ENCODE measurements around the gene HMG20A. TPM values are rescaled to one million over a fixed set of nuclear protein-coding genes. Genes with fewer than 3 reads are reported as not detected.

Gene HMG20A
- polyA plus RNA-seq, 10 donors, result 33.2 to 65.7 (median 48.5) TPM

DNA sequence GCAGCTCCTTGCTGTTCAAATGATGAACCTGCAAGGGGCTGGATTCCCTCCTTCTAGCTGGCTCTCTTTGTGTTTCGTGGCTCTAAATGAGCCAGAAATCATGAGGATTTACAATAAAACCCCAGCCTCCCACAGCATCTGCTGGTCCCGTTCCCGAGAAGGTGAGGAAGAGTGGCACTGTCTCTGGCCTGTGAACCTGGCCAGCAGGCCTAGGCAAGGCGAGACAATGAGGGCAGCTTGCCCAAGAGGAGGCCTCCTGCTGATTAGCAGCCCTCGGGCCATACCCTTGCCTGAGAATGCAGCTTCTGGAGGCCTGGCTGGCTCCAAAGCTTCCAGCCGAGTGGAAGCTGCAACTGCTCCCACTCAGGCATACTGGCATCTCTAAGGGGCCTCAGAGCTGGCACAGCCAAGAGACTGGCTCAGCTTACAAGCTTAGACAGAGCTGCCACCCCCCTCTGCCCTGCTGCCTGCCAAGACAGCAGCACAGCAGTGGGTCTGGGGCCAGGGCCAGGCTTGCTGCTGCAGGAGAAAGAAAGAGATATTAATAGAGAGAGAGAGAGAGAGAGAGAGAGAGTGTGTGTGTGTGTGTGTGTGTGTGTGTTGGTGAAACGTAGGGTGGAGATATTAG, 76.5 kb downstream of the HMG20A start:
- peak; percentile 81 to 91 (median 89) for DNase-seq

DNA sequence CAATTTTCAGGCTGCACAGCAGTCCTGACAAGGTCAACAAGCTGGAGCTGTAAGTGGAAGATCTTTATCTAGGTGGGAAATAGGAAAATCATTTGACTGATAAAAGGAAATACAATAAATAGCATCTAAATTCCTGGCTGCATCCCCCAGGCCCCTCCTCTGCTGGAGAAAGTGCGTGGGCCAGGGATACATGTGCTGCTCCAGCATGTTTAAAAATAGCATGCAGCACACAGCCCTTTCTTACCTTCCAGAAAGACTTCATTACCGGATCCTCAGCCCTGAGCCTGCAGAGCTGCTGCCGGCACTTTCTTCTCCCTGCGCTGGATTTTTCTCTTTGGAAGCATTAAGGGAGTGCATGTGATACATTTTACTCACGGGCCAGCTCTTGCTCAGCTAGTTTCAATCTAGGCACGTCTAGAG, 77.3 kb downstream of the HMG20A start:
- DNase-seq, result peak; percentile 80 to 92 (median 84)

DNA sequence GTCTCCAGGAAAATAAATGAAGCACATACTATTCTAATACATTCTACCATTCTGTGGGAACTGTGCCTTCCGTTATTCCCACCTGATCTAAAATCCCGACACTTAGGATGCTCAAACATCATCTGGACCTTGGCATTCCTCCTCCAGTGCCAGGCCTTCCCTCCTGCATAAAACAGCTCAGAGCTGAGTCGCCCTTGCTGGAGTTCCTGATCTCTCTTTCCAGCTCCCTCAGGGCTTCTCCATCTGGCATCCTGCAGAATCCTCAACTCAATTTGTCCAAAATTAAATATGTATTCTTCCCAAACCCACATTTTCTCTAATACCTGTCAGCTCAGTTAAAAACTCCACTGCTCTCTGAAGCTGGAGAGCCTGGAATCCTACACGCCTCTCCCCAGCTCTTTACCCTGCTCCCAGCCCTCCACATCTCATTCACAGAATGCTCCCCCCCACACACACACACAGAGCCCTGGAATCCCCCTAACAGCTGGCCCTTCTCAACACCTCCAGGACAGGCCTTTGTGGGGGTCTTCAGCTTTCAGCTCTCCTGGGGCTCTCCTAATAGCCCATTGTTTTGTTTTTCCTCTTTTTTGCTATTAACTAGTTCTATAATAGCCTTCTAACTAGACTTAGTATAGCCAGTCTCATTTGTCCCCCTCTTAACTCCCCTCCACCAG, 78.5 kb downstream of the HMG20A start:
- DNase-seq, result no peak

DNA sequence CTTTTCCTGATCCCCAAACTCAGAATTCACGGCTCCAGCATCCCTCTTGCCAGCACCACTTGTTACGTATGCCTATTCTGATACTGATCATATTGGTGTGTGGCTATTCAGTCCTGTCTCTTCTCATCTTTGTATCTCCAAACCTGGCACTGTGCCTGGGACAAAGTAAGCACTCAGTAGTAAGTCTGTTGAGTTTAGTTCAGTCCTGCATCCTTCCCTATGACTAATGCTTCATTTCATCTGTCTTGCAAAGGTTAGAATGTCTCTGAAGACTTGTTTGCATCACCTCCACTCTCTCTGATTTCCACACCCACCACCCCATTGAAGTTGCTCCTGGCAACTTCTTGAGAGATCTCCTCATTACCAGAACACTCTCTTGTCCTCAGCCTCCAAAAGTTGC, 80.3 kb downstream of the HMG20A start:
- DNase-seq, result no peak

DNA sequence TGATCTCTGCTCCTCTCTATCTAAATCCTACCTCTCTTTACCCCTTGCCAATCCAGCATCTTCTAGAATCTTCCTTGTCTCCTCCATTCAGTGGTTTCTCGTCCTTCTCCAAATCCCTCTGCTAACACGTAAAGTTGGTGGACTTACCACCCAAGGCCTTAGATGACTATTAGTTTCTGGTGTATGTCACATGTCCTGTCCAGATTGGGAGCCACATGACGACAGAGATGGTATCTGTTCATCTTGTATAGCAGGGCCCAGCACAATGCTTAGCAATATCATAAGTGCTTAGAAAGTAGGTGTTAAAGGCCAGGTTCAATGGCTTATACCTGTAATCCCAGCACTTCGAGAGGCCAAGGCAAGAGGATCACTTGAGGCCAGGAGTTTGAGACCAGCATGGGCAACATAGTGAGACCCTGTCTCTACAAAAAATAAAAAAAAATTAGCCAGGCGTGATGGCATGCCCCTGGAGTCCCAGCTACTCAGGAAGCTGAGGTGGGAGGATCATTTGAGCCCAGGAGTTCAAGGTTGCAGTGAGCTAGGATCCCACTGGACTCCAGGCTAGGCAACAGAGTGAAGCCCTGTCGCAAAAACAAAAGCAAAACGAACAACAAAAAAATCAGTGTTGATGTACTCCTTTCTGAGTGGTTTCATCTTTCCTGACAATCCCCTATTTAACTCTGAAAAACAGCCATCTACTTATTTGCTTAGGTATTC, 81.8 kb downstream of the HMG20A start:
- no peak for DNase-seq

DNA sequence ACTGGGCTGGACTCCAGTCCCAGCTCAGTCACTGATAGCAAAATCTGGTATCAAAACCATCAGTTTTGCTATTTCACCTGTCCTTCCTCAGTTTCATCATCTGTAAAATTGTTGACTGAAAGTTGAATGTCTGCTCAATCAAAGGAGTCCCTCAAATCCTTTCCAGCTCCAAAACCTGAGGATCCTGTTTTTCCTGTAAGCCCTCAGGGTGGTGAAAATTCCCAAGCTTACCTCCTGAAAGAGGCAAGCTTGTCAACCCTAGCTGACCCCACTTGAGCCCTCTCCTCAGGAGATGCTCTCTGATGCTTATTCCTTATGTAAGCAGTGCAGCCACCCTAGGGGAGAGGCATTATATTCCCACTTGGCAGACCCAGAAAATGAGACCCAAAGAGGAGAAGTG, 82.6 kb downstream of the HMG20A start:
- no peak for DNase-seq

DNA sequence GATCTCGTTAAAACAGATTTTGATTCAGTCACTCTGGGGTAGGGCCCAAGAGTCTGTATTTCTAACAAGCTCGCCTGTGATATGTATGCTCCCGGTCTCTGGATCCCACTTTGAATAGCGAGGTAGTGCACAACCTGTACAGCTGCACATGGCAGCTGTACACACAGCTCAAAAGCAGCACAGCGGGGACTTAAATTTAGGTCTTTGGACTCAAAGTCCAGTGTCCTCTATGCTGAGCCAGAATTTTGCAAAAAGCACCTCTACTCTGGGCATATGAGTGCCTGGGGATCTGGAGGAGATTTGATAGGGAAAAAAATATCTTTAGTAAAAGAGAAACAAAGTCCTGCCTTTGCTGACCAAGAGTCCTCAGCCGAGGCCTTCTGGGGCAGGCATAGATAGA, 83.1 kb downstream of the HMG20A start:
- no peak for DNase-seq

DNA sequence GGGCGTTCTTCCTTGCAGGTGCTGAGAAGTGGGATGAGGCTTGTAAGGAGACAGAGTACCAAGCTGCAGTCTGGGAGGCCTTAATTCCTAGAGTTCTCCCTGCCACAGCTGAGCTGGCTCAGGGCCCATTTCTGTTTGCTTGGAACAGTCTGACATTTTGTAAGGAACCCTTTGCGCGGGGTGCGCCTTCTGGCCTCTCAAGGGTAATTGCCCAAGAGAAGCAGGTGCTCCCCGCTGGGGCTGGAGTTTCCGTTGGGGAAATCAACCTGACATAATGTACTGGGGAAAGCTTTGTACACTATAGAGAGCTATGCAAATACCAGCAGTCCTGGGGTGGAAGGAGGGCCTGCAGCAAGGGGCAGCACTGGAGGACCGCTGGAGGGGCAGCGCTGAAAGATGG, 83.6 kb downstream of the HMG20A start:
- DNase-seq, result no peak

DNA sequence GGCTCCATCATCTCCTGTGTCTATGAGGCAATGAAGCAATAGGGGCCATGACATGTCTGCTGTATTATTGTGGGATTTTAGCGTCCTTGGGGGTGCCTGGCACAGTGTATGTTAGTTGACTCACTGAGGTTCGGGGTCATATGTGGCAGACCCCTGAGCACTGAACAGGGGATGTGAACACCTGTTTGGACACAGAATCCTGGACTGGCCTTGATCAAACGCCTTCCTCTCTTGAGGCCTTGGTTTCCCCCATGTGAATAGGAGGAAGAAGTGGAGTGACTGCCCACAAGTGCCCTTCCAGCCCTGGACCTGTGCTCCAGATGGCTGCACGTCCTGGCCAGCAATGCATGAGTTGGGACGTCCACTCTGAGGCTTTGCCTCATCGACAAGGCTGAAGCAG, 84.2 kb downstream of the HMG20A start:
- DNase-seq, result no peak

DNA sequence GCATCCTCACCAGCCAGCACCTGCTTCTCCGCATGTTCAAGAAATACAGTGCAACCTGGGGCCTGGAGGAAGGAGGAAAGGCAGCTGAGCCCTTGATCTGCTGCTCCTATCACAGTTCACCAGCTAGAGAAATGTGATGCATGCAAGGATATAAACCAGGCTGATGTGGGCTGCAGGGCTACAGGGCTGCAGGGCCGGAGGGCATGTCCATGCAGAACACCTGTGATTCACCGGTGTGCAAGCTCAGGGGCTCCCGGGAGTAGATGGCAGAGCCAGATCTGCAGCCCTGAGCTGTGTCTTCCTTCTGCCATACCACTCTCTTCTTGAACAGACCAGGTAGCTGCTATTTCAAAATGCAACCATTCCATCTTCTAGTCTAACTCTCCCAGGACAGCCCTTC, 84.9 kb downstream of the HMG20A start:
- DNase-seq, result no peak

DNA sequence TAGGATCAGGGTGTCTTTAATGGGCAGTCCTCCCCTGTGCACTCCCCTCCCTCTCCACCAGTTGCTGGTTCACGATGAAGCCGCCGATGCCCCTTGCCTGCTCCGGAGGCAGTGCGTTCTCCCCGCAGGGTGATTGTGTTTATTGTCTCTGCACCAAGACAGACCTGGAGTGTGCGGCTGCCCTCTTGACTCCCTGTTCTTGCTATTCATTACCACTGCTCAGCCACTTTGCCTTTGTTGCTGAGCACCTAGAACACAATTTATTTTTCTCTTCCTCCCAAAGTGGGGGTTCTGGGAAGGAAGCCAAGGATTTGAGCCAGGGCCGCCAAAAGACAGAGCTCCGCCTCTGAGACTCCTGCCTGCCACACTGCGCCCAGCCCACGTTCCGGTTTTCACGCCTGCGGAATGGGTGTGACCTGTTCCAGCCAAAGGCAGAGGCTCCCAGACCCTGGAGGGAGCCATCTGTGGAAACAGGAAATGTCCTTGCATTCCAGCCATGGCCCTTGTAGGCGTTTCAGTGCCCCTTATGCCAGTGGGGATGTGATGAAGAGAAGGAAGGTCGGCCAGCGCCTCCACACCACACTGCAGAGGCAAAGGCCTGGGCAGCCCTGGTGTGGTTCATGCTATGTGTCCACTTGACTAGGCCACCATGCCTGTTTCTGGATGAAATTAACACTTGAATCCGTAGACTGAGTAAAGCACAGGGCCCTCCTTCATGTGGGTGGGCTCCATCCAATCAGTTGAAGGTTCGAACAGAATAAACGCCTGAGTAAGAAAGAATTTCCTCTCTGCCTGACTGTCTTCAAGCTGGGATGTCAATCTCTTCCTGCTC, 85.8 kb downstream of the HMG20A start:
- peak in 1 of 3 donors; percentile 81 for DNase-seq

DNA sequence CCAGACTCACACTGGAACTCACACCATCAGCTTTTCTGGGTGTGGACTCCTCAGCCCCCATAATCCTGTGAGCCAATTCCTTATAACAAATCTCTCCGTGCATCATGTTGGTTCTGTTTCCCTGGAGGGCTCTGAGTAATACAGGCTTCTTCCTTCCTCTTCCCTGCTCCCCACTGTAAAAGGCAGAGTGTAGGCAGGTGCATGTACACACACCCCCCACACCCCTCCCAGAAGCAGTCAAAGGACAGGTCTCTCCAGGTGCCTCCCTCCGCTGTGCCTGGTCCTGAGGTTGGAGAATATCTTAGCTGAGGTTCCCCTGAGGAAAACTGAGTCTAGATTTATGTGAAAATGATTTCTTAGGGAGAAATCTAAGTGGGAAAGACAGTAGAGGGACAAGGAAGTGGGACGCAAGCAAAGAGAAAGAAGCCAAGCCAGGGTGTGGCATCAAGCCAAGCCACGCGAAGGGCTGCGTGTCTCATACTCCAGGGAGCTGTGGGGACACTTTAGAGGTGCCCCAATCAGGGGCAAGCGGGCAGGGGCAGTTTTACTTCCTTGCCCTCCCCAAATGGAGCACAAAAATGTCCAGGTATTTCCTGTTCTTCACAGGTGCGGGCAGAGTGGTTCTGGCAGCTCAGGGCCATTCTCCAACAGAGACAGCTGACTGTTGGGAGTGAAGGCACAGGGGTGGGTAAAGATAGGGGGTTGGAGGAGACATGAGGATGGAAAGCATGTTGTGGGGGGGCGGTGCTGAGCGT, 86.6 kb downstream of the HMG20A start:
- DNase-seq, result peak in 1 of 3 donors; percentile 67

DNA sequence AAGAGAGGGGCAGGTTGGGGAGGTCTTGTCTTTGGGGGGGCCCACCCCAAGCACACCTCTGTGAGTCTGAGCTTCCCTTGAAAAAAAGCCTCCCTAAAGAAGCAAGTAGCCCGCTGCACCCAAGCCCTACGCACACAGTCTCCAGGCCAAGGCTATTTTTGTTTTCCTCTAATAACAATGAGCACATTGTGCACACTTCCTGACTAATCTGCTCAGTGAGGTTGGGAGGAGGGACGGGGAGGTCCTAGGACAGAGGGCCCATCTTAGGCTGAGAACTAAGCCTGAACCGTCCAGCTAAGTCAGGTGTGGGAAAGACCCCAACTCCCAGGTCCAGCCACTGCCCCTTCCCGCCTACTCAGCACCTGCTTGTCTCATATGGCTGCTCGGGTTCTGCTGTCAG, 87.2 kb downstream of the HMG20A start:
- peak in 1 of 3 donors; percentile 78 for DNase-seq

DNA sequence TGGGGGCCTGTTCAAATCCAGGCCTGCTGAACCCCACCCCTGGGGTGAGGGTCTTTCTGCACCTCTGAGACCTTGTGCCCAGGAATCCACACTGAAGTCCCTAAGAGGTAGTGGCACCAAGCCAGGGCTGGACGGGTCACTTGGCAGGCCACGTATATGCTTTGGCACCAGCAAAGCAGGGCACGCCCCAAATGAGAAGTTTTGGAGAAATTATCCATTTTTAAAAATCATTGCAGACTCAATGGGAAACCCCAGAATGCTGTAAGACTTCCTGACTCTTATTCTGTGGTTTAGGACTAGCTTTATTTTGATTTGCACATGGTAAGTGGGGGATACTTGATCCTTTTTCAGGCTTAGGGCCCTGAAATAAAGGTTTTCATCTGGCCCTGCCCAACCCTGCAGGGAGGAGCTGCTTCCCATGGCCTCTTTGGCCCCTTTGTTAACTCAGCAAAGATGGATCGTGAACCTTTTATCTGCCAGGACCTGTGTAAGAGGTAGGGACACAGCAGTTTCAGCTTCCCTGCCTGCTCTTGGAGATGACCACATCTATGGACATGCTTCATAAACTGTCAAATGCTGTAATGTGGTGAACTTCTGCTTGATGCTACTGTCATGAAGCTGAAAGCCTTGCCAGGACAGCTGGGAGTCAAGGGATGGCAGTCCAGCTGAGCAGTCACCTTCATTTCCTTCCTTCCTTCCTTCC, 88.0 kb downstream of the HMG20A start:
- no peak for DNase-seq

DNA sequence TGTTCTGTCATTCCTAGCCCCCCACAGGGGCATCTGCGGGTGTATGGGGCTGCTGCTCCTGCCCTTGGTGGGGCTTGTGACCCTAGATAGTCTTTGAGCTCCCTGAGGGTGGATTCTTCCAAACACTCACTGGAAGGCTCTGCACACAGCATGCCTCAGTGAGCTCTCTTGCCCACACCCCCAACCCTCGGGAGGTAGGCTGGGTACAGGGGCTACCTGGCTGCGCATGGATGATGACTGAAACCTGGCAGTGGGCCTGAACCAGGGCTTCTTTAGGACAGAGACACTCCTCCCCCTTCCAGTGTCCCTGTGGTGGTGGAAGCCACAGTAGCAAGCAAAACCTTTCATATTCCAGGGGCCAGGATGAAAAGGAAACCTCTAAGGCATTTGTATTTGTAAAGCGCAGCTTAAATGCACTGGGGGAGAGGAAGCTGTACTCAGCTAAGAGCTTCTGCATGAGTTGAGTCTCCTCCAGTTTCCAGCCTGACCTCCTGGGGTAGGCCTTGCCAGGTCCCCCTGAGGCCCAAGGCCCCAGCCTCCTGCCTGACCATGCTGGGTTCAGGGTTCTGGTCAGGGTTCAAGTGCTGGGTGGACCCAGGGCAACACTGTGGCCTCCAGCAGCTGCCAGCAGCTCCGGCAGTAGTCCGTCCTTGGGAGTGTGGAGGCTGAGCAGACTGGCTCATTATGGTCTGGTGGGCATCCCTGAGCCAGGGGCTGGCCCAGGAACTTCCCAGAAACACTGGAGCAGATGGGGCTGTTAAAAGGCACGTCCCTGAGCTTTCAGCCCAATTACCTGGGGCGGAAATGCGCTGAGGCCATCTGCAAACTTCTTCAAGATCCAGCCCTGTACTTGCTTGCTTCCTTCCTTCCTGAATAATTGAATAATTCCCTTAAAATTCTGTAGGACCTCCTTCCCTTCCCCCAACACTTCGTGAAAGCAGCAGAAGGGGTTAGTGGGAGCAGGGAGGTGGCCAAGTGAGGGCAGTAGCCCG, 89.7 kb downstream of the HMG20A start:
- DNase-seq, result no peak

DNA sequence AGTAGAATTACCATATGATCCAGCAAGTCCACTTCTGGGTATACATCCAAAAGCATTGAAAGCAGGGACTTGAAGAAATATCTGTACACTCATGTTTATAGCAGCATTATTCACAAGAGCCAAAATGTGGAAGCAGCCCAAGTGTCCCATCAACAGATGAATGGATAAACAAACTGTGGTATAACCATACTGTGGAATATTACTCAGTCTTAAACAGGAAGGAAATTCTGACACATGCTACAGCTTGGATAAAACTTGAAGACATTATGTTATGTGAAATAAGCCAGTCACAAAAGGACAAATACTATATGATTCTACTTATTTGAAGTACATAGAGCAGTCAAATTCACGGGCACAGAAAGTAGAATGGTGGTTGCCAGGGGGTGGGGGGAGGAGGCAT, 91.2 kb downstream of the HMG20A start:
- DNase-seq, result no peak

DNA sequence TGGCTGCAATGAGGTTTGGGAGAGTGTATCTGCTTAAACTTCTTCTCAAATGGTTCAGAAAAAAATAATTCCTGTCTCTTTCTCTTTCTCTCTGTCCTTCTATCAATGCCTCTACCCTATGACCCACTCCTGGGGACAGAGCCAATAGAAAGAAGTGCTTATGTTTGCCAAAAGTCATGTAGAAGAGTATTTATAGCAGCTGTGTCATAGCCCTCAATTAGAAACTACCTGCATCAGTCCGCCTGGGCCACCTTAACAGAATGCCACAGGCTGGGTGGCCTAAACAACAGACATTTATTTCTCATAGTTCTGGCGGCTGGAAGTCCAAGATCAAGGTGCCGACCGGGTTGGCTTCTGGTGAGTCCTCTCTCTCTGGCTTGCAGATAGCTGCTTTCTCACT, 92.5 kb downstream of the HMG20A start:
- no peak for DNase-seq

DNA sequence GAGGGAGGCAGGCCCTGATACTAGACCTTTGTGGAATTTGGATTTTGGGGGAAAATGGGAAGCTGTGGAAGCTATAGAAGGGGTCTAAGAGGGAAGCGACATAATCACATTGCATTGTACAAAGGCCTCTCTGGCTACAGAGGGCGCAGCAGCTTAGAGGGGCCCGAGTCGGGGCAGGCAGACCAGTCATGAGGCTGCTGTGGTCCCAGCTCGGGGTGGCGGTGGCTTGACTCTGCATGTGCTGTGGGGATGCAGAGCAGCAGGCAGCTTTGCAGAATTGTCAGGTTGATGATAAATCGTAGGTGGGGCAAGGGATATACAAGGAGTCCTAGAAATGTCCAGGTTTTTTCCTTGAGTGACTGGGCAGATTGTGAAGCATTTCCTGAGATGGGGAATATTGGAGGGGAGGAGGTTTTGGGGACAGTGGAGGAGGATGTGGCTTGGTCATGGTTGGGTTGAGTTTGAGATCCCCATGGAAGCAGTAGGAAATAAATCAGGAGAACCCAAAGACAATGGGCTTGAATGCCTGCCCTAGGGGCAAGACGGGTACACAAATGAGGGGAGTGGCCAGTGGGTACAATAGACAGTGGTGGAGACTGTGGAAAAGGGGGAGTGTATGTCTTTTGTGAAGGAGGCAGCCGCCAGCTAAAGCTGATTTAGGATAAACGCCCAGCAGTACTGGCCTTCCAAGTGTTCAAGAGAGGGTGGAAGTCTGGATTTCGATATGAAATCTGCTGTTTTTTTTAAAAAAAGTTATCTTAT, 94.1 kb downstream of the HMG20A start:
- no peak for DNase-seq

DNA sequence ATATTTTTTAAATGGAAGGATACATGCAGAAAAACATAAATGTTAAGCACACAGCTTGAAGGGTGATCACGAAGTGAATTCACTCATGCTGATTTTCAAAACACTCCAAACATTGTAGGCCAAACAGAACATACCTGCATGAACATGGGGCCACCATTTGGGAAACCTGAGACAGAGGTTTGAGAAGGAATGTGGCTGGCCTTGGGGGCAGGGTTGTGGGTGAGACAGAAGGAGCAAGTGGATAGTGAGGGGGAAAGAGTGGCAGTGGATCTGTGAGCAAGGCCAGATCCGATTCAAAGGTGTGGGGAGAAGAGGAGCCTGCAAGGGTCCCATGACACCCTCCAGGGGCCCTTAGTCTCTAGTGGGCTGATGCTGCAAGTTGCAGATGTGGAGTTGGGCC, 94.9 kb downstream of the HMG20A start:
- no peak for DNase-seq

Measured in muscle of back (tissue), 11 donors.